Epithelial cell of proximal tubule (primary cell): Measurements from ENCODE around the gene C1QA. TPM values are rescaled to one million over a fixed set of nuclear protein-coding genes. Genes with fewer than 3 reads are reported as not detected.

Experiments used
- DNase-seq: peaks from one replicate; pipeline ENCODE4 v3.0.0-alpha.2; 2011; ENCODE audit warnings: low read depth
- H3K4me3 ChIP-seq: 2 replicates; pipeline ENCODE4 v1.5.1; 2011; ENCODE audit warnings: low read depth, mild to moderate bottlenecking, low read length
- total RNA-seq: library from RNA; depleted of rRNA; stranded (reverse); fragments of >200 nt; gene quantifications from 2 replicates; pipeline ENCODE4 v1.2.3, GENCODE V29; 2015
- TF ChIP-seq, protein P1 (sequence below): conservative IDR thresholded peaks from 2 replicates; pipeline ENCODE4 v1.5.1; 2012; ENCODE audit warnings: low read depth, mild to moderate bottlenecking, low read length

The C1QA gene
- not detected in 2 replicates for total RNA-seq

DNA sequence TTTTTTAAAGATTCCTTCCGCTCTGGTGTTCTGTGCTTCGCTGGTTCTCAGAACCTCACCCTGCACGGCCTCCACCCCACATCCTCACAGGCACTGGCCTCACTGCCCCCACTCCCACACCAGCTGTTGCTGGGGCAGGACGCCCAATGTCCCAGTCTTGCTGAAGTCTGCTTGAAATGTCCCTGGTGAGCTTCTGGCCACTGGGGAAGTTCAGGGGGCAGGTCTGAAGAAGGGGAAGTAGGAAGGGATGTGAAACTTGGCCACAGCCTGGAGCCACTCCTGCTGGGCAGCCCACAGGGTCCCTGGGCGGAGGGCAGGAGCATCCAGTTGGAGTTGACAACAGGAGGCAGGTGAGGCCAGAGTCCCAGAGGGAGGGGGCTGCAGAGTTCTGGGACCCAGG lies at the start of gene C1QA:
Gene C1QA (plus strand): TSS at position 276 of the 400 bp plus-strand sequence. CDS start 989 bp downstream, outside the sequence.
- H3K4me3 ChIP-seq = no peak within 1 kb of the TSS
- TF ChIP-seq, protein P1, sequence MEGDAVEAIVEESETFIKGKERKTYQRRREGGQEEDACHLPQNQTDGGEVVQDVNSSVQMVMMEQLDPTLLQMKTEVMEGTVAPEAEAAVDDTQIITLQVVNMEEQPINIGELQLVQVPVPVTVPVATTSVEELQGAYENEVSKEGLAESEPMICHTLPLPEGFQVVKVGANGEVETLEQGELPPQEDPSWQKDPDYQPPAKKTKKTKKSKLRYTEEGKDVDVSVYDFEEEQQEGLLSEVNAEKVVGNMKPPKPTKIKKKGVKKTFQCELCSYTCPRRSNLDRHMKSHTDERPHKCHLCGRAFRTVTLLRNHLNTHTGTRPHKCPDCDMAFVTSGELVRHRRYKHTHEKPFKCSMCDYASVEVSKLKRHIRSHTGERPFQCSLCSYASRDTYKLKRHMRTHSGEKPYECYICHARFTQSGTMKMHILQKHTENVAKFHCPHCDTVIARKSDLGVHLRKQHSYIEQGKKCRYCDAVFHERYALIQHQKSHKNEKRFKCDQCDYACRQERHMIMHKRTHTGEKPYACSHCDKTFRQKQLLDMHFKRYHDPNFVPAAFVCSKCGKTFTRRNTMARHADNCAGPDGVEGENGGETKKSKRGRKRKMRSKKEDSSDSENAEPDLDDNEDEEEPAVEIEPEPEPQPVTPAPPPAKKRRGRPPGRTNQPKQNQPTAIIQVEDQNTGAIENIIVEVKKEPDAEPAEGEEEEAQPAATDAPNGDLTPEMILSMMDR = no peak
- DNase-seq = no peak

- TF ChIP-seq, protein P1 = no peak
- no peak overlapping the region for H3K4me3 ChIP-seq
- no peak for DNase-seq
Measured at GRCh38 chr1:22587247-22587646, 49.2 kb upstream of the C1QA start.

DNA sequence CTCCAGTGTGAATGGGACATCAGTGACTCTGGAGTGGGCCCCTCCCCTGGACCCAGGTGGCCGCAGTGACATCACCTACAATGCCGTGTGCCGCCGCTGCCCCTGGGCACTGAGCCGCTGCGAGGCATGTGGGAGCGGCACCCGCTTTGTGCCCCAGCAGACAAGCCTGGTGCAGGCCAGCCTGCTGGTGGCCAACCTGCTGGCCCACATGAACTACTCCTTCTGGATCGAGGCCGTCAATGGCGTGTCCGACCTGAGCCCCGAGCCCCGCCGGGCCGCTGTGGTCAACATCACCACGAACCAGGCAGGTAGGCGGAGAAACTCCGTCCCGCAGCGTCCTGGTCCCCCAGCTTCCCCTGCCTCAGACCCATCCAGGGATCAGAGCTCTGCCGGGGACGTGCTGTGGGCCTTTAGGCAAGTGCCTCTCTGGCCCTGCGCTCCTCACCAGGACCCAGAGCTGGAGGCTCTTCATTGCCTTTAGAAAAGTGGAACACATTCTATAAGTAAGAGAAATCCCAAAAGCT lies 47.5 kb upstream of the C1QA start:
- no peak for DNase-seq
- no peak overlapping the region for H3K4me3 ChIP-seq
- TF ChIP-seq, protein P1 = no peak

DNA sequence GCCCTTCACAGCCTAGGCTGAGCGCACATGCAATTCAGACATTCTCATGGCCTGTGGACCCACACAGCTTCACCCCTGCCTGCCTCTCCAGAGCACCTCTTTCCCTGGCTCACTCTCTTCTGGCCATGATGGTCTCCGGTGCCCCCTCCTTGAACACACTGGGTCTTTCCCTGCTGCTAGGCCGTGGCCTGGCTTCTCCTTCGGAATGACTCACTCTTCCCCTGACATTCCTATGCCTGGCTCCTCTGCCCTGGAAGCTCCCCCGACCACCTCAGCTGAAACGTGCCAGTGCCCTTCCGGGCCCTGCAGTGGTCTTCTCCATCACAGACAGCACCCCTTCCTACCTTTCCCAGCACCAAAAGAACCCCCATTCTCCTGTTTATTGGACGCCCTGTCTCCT lies 44.9 kb upstream of the C1QA start:
- H3K4me3 ChIP-seq = no peak overlapping the region
- TF ChIP-seq, protein P1 = no peak
- no peak for DNase-seq

- no peak overlapping the region for H3K4me3 ChIP-seq
- TF ChIP-seq, protein P1 = no peak
- DNase-seq = no peak
Measured at GRCh38 chr1:22592051-22592450, 44.4 kb upstream of the C1QA start.

DNA sequence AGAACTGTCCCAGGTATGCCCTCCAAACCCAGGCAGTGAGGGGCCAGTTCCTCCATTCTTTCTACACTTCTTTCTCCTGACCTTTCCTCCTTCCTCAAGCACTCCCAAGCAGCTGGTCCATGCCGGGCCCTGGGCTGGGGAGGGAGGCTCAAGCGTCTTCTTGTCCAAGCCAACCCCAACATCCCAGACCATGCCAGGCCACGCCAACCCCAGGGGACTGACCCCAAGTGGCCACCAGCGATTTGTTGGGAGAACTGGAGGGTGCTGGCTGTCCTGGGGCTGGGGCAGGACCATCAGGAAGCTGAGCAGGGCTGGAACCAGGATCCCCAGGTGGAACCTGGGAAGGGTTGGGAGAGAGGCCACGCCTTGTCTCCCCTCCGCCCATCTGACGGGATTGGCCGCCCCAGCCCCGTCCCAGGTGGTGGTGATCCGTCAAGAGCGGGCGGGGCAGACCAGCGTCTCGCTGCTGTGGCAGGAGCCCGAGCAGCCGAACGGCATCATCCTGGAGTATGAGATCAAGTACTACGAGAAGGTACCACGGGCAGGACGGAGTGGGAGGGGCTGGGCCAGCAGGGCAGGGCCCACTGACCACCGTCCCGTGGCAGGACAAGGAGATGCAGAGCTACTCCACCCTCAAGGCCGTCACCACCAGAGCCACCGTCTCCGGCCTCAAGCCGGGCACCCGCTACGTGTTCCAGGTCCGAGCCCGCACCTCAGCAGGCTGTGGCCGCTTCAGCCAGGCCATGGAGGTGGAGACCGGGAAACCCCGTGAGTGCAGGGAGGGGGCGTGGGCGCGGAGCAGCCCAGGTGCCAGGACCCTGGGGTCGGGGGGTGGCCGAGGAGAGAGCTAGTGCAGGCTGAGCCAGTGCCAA lies 43.3 kb upstream of the C1QA start:
- DNase-seq = no peak
- TF ChIP-seq, protein P1 = no peak
- no peak overlapping the region for H3K4me3 ChIP-seq
